ENCODE data around the gene SMIM20.

SMIM20 gene

GRCh38 chr4:25962393-25962792, 48.4 kb downstream of the SMIM20 start:
- DNase-seq: no peak

GRCh38 chr4:25965629-25966028, 51.6 kb downstream of the SMIM20 start:
- DNase-seq: no peak

DNA sequence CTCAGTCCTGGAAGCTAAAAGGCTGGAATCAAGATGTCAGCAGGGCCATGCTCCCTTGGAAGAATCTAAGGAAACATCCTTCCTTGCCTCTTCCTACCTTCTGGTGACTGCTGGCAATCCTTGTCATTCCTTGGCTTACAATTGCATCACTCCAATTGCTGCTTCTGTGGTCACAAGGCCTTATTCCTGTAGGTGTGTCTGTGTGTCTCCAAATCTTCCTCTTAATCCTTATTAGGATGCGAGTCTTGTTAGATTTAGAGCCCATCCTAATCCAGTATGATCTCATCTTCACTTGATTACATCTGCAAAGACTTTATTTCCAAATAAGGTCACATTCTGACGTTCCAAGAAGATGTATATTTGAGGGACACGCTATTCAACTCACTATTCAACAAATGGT, 52.2 kb downstream of the SMIM20 start:
- DNase-seq: no peak

DNA sequence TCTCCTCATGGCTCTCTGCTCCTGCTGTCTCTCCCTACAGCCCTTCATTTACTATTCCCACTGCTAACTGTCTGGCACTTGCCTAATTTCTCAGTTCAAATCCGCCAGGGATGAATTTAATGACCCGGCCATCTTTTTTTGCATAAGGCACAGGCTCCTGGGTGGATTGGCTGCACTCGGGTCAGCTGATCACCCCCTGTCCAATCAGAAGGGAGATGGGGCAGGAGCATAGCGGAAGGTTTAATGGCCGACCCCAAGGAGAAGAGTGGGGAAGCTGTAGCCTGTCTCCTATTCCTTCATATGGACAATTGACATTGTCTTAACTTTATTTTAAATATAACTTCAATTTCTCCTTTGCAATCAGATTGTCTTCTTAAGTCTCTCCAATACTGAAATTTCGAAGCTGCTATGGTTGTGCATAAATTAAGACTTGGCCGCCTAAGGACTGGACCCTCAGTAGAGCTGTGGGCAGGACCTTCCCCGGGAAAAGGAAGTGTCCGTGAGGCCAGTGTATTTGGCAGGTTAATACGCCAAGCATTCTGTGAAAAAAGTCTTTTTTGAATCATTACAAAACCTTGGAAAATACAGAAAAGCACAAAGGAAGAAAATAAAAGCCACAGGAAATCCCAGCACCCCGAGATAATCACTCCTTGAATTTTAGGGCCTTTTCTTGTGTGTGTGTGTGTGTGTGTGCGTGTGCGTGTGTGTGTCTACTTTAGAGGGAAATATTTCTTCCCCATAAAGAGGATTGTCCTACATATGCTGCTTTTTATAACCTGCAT, 55.5 kb downstream of the SMIM20 start:
- no peak for DNase-seq

GRCh38 chr4:25970226-25970675, 56.2 kb downstream of the SMIM20 start:
- DNase-seq: no peak

- DNase-seq: no peak
These were observed 56.8 kb downstream of the SMIM20 start for GRCh38 chr4:25970691-25971432.

DNA sequence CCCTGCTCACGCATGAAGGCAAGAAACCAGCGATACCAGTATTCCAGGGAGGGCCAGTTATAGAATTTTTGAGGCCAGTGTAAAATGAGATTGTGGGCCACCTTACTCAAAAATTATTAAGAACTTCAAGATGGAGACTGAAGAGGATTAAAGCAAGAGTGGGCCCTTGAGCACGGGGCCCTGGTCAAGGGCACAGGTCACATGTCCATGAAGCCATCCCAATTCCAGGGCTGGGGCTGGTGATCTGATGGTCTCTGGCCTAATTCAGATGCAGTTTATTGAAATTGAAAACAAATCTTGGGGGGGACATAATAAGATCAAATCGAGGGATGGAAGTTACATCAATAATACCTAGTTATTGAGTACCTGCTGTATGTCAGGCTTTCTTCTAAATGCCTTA, 58.3 kb downstream of the SMIM20 start:
- no peak for DNase-seq

GRCh38 chr4:25972984-25973745, 59.1 kb downstream of the SMIM20 start:
- DNase-seq: no peak

GRCh38 chr4:25976780-25977179, 62.8 kb downstream of the SMIM20 start:
- no peak for DNase-seq

DNA sequence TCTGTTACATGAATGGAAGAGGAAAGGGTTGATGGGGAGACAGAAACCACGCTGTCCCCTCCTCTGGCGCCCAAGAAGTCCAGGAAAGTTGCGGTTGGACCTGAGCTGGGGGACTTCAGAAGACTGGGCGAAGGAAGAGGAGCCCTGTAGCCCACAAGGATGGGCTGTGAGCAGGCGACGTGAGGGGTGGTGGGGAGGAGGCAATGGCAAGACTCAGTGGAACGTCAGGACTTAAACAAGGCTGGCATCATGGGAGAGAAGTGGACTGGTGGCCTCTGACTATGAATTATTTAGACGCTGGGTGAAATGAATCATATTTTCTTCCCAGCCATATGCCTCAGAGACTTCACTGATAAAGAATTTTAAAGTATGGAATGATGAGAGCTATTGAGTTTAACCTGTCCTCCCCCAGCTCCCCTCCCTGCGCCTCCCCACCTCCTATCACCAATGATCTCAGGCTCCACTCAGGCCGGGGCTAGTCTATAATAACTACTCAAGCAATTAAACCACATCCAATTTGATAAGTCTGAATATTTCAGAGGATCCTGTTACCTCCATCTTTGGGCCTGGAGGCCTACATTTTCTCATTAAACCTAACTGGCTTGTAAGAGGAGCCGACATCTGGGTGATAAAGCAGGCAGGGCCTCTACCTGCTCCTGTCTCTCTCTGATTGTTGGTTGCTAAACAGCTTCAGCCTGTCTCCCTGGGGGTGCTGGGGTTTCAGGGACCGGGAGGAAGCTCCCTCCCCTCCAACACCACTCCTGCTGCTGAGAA, 63.6 kb downstream of the SMIM20 start:
- DNase-seq: no peak

GRCh38 chr4:25978327-25978726, 64.3 kb downstream of the SMIM20 start:
- DNase-seq: no peak
